IMR-90 (cell line): ENCODE data around the gene TTLL11. TPM values are rescaled to one million over a fixed set of nuclear protein-coding genes. Genes with fewer than 3 reads are reported as not detected.

Experiments used
- ATAC-seq: fragments of 200-7000 bp; cut with Tn5 transposase; 2 replicates; pipeline ENCODE4 v1.9.1; 2020; ENCODE audit warnings: low read depth, mild to moderate bottlenecking, moderate library complexity
- BruUV-seq: library from RNA; stranded (reverse); fragments of 400-500 nt; replicated peaks from 2 replicates; lab custom pipeline; 2021; lab: Mats Ljungman, UMichigan
- CTCF ChIA-PET: fragments of 300-600 bp; formaldehyde crosslinking; extraction: SDS; loops from one replicate; lab custom pipeline; 2021; ENCODE audit warnings: antibody characterized with exemption; lab: Yijun Ruan, JAX
- POLR2A ChIA-PET: fragments of 300-600 bp; sonication (Branson Sonifier 250); formaldehyde crosslinking; loops from one replicate; lab custom pipeline; 2022; ENCODE audit warnings: antibody characterized with exemption; ENCODE audit not compliant: unreplicated experiment; lab: Charles Lee
- DNase-seq: peaks from one replicate; pipeline ENCODE4 v3.0.0; 2013
- H2AFZ ChIP-seq: replicated peaks from 2 replicates; pipeline ENCODE3; 2013; ENCODE audit warnings: low read length, mild to moderate bottlenecking; ENCODE audit not compliant: poor library complexity
- H2AK5ac ChIP-seq: 2 replicates; pipeline ENCODE4 v1.6.1; 2013; ENCODE audit warnings: low read depth, low read length, inconsistent platforms
- H2AK9ac ChIP-seq: replicated peaks from 2 replicates; pipeline ENCODE3; 2013; ENCODE audit warnings: mild to moderate bottlenecking, low read depth, low read length, moderate library complexity; ENCODE audit not compliant: poor library complexity
- H2BK120ac ChIP-seq: 2 replicates; pipeline ENCODE4 v1.6.1; 2013; ENCODE audit warnings: low read depth, low read length, inconsistent platforms
- H2BK15ac ChIP-seq: 3 replicates; pipeline ENCODE4 v1.6.1; 2013; ENCODE audit warnings: low read depth, low read length, inconsistent platforms
- H2BK20ac ChIP-seq: 2 replicates; pipeline ENCODE4 v1.6.1; 2013; ENCODE audit warnings: low read depth, mild to moderate bottlenecking, inconsistent platforms, low read length, moderate library complexity
- H2BK5ac ChIP-seq: 2 replicates; pipeline ENCODE4 v1.6.1; 2013; ENCODE audit warnings: mild to moderate bottlenecking, low read depth, low read length, inconsistent platforms; ENCODE audit not compliant: poor library complexity, severe bottlenecking
- H3K14ac ChIP-seq: replicated peaks from 2 replicates; pipeline ENCODE4 v1.6.1; 2013; ENCODE audit warnings: low read depth, low read length, inconsistent platforms
- H3K18ac ChIP-seq: 2 replicates; pipeline ENCODE4 v1.6.1; 2013; ENCODE audit warnings: low read depth, low read length, control low read depth
- H3K23ac ChIP-seq: 2 replicates; pipeline ENCODE4 v1.6.1; 2013; ENCODE audit warnings: low read depth, low read length, inconsistent platforms
- H3K27ac ChIP-seq: 2 replicates; pipeline ENCODE4 v1.5.1; 2013; ENCODE audit warnings: mild to moderate bottlenecking, control low read depth, low read length; ENCODE audit not compliant: insufficient read depth
- H3K27me3 ChIP-seq: 2 replicates; pipeline ENCODE4 v1.6.1; 2013; ENCODE audit warnings: low read length; ENCODE audit not compliant: control insufficient read depth, insufficient read depth
- H3K36me3 ChIP-seq: 2 replicates; pipeline ENCODE4 v1.6.1; 2013; ENCODE audit warnings: low read length, mixed read lengths; ENCODE audit not compliant: control insufficient read depth, insufficient read depth
- H3K4ac ChIP-seq: 2 replicates; pipeline ENCODE4 v1.6.1; 2013; ENCODE audit warnings: low read depth, low read length, inconsistent platforms
- H3K4me1 ChIP-seq: 2 replicates; pipeline ENCODE4 v1.6.1; 2013; ENCODE audit warnings: low read length, mixed read lengths; ENCODE audit not compliant: control insufficient read depth, insufficient read depth
- H3K4me2 ChIP-seq: 2 replicates; pipeline ENCODE4 v1.6.1; 2013; ENCODE audit warnings: low read depth, mild to moderate bottlenecking, control low read depth, low read length, moderate library complexity
- H3K4me3 ChIP-seq: 2 replicates; pipeline ENCODE4 v1.5.1; 2013; ENCODE audit warnings: low read depth, mild to moderate bottlenecking, control low read depth, low read length, moderate library complexity; ENCODE audit not compliant: insufficient read depth
- H3K56ac ChIP-seq: 2 replicates; pipeline ENCODE4 v1.6.1; 2013; ENCODE audit warnings: low read length, inconsistent platforms; ENCODE audit not compliant: insufficient read depth; ENCODE audit errors: extremely low read depth
- H3K79me1 ChIP-seq, 2 experiments: 2 replicates each; pipeline ENCODE4 v1.6.1; 2013; ENCODE audit warnings: low read length in 2 of 2, inconsistent platforms in 1 of 2, low read depth in 1 of 2
- H3K9ac ChIP-seq: 2 replicates; pipeline ENCODE4 v1.6.1; 2013; ENCODE audit warnings: low read depth, low read length, control low read depth
- H3K9me1 ChIP-seq: 2 replicates; pipeline ENCODE4 v1.6.1; 2013; ENCODE audit warnings: low read length, inconsistent platforms; ENCODE audit not compliant: insufficient read depth
- H3K9me3 ChIP-seq: 2 replicates; pipeline ENCODE4 v1.6.1; 2013; ENCODE audit warnings: low read length; ENCODE audit not compliant: control insufficient read depth, insufficient read depth
- H4K20me1 ChIP-seq: 2 replicates; pipeline ENCODE4 v1.6.1; 2013; ENCODE audit warnings: low read length, inconsistent platforms; ENCODE audit not compliant: insufficient read depth
- H4K5ac ChIP-seq: 2 replicates; pipeline ENCODE4 v1.6.1; 2013; ENCODE audit warnings: mild to moderate bottlenecking, low read depth, low read length, control low read depth
- H4K8ac ChIP-seq, 2 experiments: 2 replicates each; pipeline ENCODE4 v1.6.1; 2013; ENCODE audit warnings: low read depth in 2 of 2, low read length in 2 of 2, control low read depth in 1 of 2, inconsistent platforms in 1 of 2
- H4K91ac ChIP-seq: 2 replicates; pipeline ENCODE4 v1.6.1; 2013; ENCODE audit warnings: low read depth, low read length, inconsistent platforms; ENCODE audit not compliant: insufficient read depth
- BHLHE40 ChIP-seq: fragments of 150-350 bp; IDR thresholded peaks from 2 replicates; pipeline ENCODE4 v1.6.1; 2016; ENCODE audit warnings: mild to moderate bottlenecking, low read depth, low read length
- CEBPB ChIP-seq: IDR thresholded peaks from 2 replicates; pipeline ENCODE4 v1.6.1; 2012; ENCODE audit warnings: low read depth, low read length, improper control_type of control experiment
- FOS ChIP-seq: fragments of 150-350 bp; IDR thresholded peaks from 2 replicates; pipeline ENCODE4 v1.6.1; 2016; ENCODE audit warnings: low read depth, low read length
- MAFK ChIP-seq: IDR thresholded peaks from 2 replicates; pipeline ENCODE4 v1.6.1; 2012; ENCODE audit warnings: low read depth, low read length, improper control_type of control experiment
- MAZ ChIP-seq: IDR thresholded peaks from 2 replicates; pipeline ENCODE4 v1.6.1; 2012; ENCODE audit warnings: low read depth, mild to moderate bottlenecking, low read length, improper control_type of control experiment, moderate library complexity, borderline replicate concordance
- MXI1 ChIP-seq: IDR thresholded peaks from 2 replicates; pipeline ENCODE4 v1.6.1; 2012; ENCODE audit warnings: low read depth, mild to moderate bottlenecking, low read length, moderate library complexity, borderline replicate concordance
- NFE2L2 ChIP-seq: fragments of 150-350 bp; IDR thresholded peaks from 2 replicates; pipeline ENCODE4 v1.6.1; 2016; ENCODE audit warnings: low read depth, mild to moderate bottlenecking, low read length
- POLR2A ChIP-seq: IDR thresholded peaks from 2 replicates; pipeline ENCODE4 v1.6.1; 2012; ENCODE audit warnings: mild to moderate bottlenecking, low read depth, low read length
- RAD21 ChIP-seq: IDR thresholded peaks from 2 replicates; pipeline ENCODE4 v1.6.1; 2012; ENCODE audit warnings: low read length, improper control_type of control experiment
- RCOR1 ChIP-seq: IDR thresholded peaks from 2 replicates; pipeline ENCODE4 v1.6.1; 2012; ENCODE audit warnings: mild to moderate bottlenecking, low read length, improper control_type of control experiment; ENCODE audit not compliant: insufficient replicate concordance
- RFX5 ChIP-seq: IDR thresholded peaks from 2 replicates; pipeline ENCODE4 v1.8.0; 2012; ENCODE audit warnings: low read depth, mild to moderate bottlenecking, low read length, moderate library complexity
- SMC3 ChIP-seq: fragments of 150-350 bp; IDR thresholded peaks from 2 replicates; pipeline ENCODE4 v1.6.1; 2016; ENCODE audit warnings: low read depth, mild to moderate bottlenecking, antibody characterized with exemption, low read length, moderate library complexity
- WGBS, 2 experiments: methylation state at CpG; one replicate each; pipeline versions ENCODE4 v1.1.5 to v1.1.7; 2013; ENCODE audit warnings: missing lambda C conversion rate in 2 of 2; ENCODE audit not compliant: insufficient read length in 1 of 2; ENCODE audit errors: extremely low coverage in 2 of 2; 5-methylcytosine and 5-hydroxymethylcytosine counted together
- dilution Hi-C: fragments of 300-500 bp; cut with HindIII; formaldehyde crosslinking; loops from one replicate; pipeline ENCODE4 v1.14.3; 2018; ENCODE audit warnings: low sequenced_read_pairs; ENCODE audit not compliant: unreplicated experiment
- in situ Hi-C: fragments of 300-500 bp; cut with MboI; formaldehyde crosslinking; loops from 3 replicates; pipeline ENCODE4 v1.14.3; 2019; ENCODE audit warnings: low sequenced_read_pairs, inconsistent platforms, mixed read lengths
- intact Hi-C: fragments of 100-400 bp; cut with micrococcal nuclease; formaldehyde crosslinking; loops from 2 replicates; pipeline ENCODE4 v1.10.0; 2022
- polyA plus RNA-seq, 3 experiments: library from polyadenylated mRNA; depleted of rRNA; stranded (reverse); fragments of >200 nt; gene quantifications; 2 replicates each; pipeline ENCODE4 v1.2.3, GENCODE V29; 2012; ENCODE audit warnings: low replicate concordance in 1 of 3
- total RNA-seq: library from RNA; depleted of rRNA; stranded (reverse); fragments of >200 nt; gene quantifications from 2 replicates; pipeline ENCODE4 v1.2.3, GENCODE V29; 2012
- TF ChIP-seq, protein P1 (sequence below): conservative IDR thresholded peaks from 2 replicates; pipeline ENCODE4 v1.5.1; 2012; ENCODE audit warnings: mild to moderate bottlenecking, low read depth, low read length, improper control_type of control experiment
- TF ChIP-seq, protein P2 (sequence below): fragments of 150-350 bp; IDR thresholded peaks from 2 replicates; pipeline ENCODE4 v1.6.1; 2017; ENCODE audit warnings: mild to moderate bottlenecking, antibody characterized with exemption, low read length, low read depth
- TF ChIP-seq, protein P3 (sequence below): fragments of 150-350 bp; IDR thresholded peaks from 2 replicates; pipeline ENCODE4 v1.6.1; 2016; ENCODE audit warnings: low read depth, mild to moderate bottlenecking, low read length, moderate library complexity, borderline replicate concordance

Gene TTLL11
- total and polyA plus RNA-seq, 2 of the 4 experiments (the other 2 are of a cell fraction): 2.0 to 4.6 TPM

DNA sequence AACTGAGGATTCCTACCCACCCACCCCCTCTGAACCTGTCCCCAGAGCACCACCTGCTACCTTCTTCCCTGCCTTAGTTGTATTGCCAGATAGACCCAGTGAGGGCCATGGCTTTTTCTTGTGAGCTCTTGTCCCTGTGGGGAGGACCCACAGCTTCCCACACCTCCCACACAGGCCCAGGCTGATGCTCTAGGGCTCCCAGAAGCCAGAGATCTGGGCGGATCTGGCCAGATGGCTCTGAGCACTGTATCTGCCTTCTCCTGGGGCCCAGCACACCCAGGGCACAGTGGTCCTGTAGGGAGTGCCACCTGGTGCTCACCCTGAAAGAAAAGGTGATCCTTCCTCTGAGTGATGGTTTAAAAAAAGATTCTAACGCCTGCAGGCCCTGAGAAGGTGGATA is 310.0 kb downstream of the TTLL11 start:
- Histone ChIP-seq H4K5ac (no peak overlapping the region), H3K9me3 (no peaks in the 10 kb centered on the region), H3K23ac (no peak overlapping the region), H2BK120ac (no peak overlapping the region), H2AFZ (no peak overlapping the region), H3K14ac (no peak overlapping the region), H3K4me1 (no peaks in the 10 kb centered on the region; the same call in 1 of the 2 replicates), H2BK5ac (no peak overlapping the region), H4K8ac (no peak overlapping the region), H3K4me3 (no peak overlapping the region), H3K9ac (no peak overlapping the region), H3K9me1 (no peaks in the 10 kb centered on the region), H3K4ac (no peak overlapping the region), H3K4me2 (no peak overlapping the region), H2BK15ac (no peak overlapping the region), H2AK9ac (no peak overlapping the region), H3K27me3 (no peaks in the 10 kb centered on the region), H4K91ac (no peak overlapping the region), H3K27ac (no peak overlapping the region), H2BK20ac (no peak overlapping the region), H2AK5ac (no peak overlapping the region), H3K18ac (no peak overlapping the region), H3K56ac (no peak overlapping the region), H4K20me1 (no peaks in the 10 kb centered on the region), H3K79me1 (peaks cover 0 to 7% of the 10 kb centered on the region in 2 experiments; a peak in 1 of 4 replicates), H3K36me3 (peaks cover 47% of the 10 kb centered on the region)
- ATAC-seq (no peak), DNase-seq (no peak)
- ChIA-PET POLR2A (no interaction called here), CTCF (no interaction called here)
- intact Hi-C loops (no loop called here), in situ Hi-C loops (no loop called here), dilution Hi-C loops (no loop called here)
- WGBS, 2 experiments: 80% methylated on average over 1 of the region's 2 CpGs; no CpG with 5 or more reads in 1 of the 2 experiments
- TF ChIP-seq POLR2A (no peak), FOS (no peak), RAD21 (no peak), MAFK (no peak), RCOR1 (no peak), BHLHE40 (no peak), NFE2L2 (no peak), SMC3 (no peak), MAZ (no peak), RFX5 (no peak), MXI1 (no peak), CEBPB (no peak)
- TF ChIP-seq, protein P1, sequence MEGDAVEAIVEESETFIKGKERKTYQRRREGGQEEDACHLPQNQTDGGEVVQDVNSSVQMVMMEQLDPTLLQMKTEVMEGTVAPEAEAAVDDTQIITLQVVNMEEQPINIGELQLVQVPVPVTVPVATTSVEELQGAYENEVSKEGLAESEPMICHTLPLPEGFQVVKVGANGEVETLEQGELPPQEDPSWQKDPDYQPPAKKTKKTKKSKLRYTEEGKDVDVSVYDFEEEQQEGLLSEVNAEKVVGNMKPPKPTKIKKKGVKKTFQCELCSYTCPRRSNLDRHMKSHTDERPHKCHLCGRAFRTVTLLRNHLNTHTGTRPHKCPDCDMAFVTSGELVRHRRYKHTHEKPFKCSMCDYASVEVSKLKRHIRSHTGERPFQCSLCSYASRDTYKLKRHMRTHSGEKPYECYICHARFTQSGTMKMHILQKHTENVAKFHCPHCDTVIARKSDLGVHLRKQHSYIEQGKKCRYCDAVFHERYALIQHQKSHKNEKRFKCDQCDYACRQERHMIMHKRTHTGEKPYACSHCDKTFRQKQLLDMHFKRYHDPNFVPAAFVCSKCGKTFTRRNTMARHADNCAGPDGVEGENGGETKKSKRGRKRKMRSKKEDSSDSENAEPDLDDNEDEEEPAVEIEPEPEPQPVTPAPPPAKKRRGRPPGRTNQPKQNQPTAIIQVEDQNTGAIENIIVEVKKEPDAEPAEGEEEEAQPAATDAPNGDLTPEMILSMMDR: no peak
- TF ChIP-seq, protein P2, sequence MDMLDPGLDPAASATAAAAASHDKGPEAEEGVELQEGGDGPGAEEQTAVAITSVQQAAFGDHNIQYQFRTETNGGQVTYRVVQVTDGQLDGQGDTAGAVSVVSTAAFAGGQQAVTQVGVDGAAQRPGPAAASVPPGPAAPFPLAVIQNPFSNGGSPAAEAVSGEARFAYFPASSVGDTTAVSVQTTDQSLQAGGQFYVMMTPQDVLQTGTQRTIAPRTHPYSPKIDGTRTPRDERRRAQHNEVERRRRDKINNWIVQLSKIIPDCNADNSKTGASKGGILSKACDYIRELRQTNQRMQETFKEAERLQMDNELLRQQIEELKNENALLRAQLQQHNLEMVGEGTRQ: no peak
- TF ChIP-seq, protein P3, sequence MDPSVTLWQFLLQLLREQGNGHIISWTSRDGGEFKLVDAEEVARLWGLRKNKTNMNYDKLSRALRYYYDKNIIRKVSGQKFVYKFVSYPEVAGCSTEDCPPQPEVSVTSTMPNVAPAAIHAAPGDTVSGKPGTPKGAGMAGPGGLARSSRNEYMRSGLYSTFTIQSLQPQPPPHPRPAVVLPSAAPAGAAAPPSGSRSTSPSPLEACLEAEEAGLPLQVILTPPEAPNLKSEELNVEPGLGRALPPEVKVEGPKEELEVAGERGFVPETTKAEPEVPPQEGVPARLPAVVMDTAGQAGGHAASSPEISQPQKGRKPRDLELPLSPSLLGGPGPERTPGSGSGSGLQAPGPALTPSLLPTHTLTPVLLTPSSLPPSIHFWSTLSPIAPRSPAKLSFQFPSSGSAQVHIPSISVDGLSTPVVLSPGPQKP: no peak
- no TSS peak for BruUV-seq
